GM12891 (cell line): Measurements from ENCODE around the gene COASY.

Experiments
- PAX5 ChIP-seq: IDR thresholded peaks from 2 replicates; pipeline ENCODE4 v1.6.1; 2011; ENCODE audit warnings: low read length, moderate library complexity, mild to moderate bottlenecking; ENCODE audit not compliant: insufficient read depth, severe bottlenecking
- POLR2A ChIP-seq: IDR thresholded peaks from 2 replicates; pipeline ENCODE4 v1.6.1; 2011; ENCODE audit warnings: low read depth, low read length, control low read depth
- POLR2AphosphoS5 ChIP-seq: IDR thresholded peaks from 2 replicates; pipeline ENCODE4 v1.6.1; 2011; ENCODE audit warnings: low read depth, low read length, control low read depth
- TAF1 ChIP-seq: IDR thresholded peaks from 2 replicates; pipeline ENCODE4 v1.6.1; 2011; ENCODE audit warnings: low read depth, low read length, control low read depth

GRCh38 chr17:42518755-42519545, 43.0 kb upstream of the COASY start:
- TF ChIP-seq TAF1 (no peak), POLR2A (no peak), PAX5 (no peak), POLR2AphosphoS5 (no peak)
